Measurements from ENCODE around the gene CALCR.

The CALCR gene

GRCh38 chr7:93574646-93575554 is at the start of gene CALCR:
TSS of gene CALCR (minus strand) at chr7:93574724. CDS start at chr7:93486981, 87,743 bp downstream.
- POLR2A ChIA-PET: no interaction called here
- Histone ChIP-seq H3K9me3 (ENCODE audit: control insufficient read depth, insufficient read depth, low read depth, low read length) (no peaks in the 10 kb centered on the region), H3K27ac (ENCODE audit: extremely low read depth, low read depth, low read length) (no peak within 1 kb of the TSS), H3K4me3 (ENCODE audit: low read depth, low read length) (peak within 1 kb of the TSS; percentile 31), H3K4me1 (ENCODE audit: control insufficient read depth, insufficient read depth, low read length) (no peaks in the 10 kb centered on the region), H3K36me3 (ENCODE audit: control insufficient read depth in 2 of 2, insufficient read depth in 1 of 2, low read length in 2 of 2) (no peaks in the 10 kb centered on the region)
- CTCF ChIA-PET: interaction anchor here (0.5 to 1.2 kb wide), 3 partner anchors 8 to 132 kb away, joined by 3 read pairs; no protein-coding TSS in a partner anchor
- no peak for TF ChIP-seq ZNF530 (tag by site-specific recombination; IDR thresholded peaks at IDR 0.05; ENCODE audit: low read depth)
- TF ChIP-seq ZNF292 (tag by site-specific recombination; IDR thresholded peaks at IDR 0.05; ENCODE audit: borderline replicate concordance, low read depth): no peak
- 0 out of 2 replicates have a peak, but pooled peaks have one; percentile 8 for TF ChIP-seq PRDM10 (tag by site-specific recombination; IDR thresholded peaks at IDR 0.05)
- TF ChIP-seq ZNF558 (tag by site-specific recombination; IDR thresholded peaks at IDR 0.05): no peak
- TF ChIP-seq HOXC10 (CRISPR knock-in tag; IDR thresholded peaks at IDR 0.05): no peak
- no peak for TF ChIP-seq PRDM2 (tag by site-specific recombination; IDR thresholded peaks at IDR 0.05; ENCODE audit: borderline replicate concordance)
- TF ChIP-seq ZNF37A (tag by site-specific recombination; IDR thresholded peaks at IDR 0.05): no peak
- TF ChIP-seq ZNF394 (tag by site-specific recombination; IDR thresholded peaks at IDR 0.05; ENCODE audit: borderline replicate concordance): no peak
- peak; percentile 35; the same call in 1 of the 2 replicates for TF ChIP-seq ZIC2 (tag by site-specific recombination; IDR thresholded peaks at IDR 0.05)
- TF ChIP-seq IKZF3 (tag by site-specific recombination; IDR thresholded peaks at IDR 0.05): no peak
- no peak for TF ChIP-seq ZSCAN16 (tag by site-specific recombination; IDR thresholded peaks at IDR 0.05)
- TF ChIP-seq ZNF785 (tag by site-specific recombination; IDR thresholded peaks at IDR 0.05): no peak
- no peak for TF ChIP-seq ZNF138 (tag by site-specific recombination; IDR thresholded peaks at IDR 0.05; ENCODE audit: borderline replicate concordance)
- no peak for TF ChIP-seq ZNF621 (tag by site-specific recombination; IDR thresholded peaks at IDR 0.05)
- TF ChIP-seq KLF10 (tag by site-specific recombination; IDR thresholded peaks at IDR 0.05): no peak
- no peak for TF ChIP-seq ZNF174 (tag by site-specific recombination; IDR thresholded peaks at IDR 0.05)
- TF ChIP-seq ZNF596 (tag by site-specific recombination; IDR thresholded peaks at IDR 0.05): no peak
- no peak for TF ChIP-seq SP7 (tag by site-specific recombination; IDR thresholded peaks at IDR 0.05)
- TF ChIP-seq MYNN (tag by site-specific recombination; IDR thresholded peaks at IDR 0.05; ENCODE audit: borderline replicate concordance): peak; percentile 73; the same call in 1 of the 2 replicates
- TF ChIP-seq SCRT1 (tag by site-specific recombination; IDR thresholded peaks at IDR 0.05; ENCODE audit: borderline replicate concordance): no peak
- no peak for TF ChIP-seq EGR2 (tag by site-specific recombination; IDR thresholded peaks at IDR 0.05; ENCODE audit: low read depth)
- no peak for TF ChIP-seq ZNF24 (tag by site-specific recombination; IDR thresholded peaks at IDR 0.05)
- no peak for TF ChIP-seq ZNF623 (tag by site-specific recombination; IDR thresholded peaks at IDR 0.05)
- TF ChIP-seq ZBTB26 (tag by site-specific recombination; optimal IDR thresholded peaks at IDR 0.05): peak; percentile 51
- no peak for TF ChIP-seq ZNF501 (tag by site-specific recombination; IDR thresholded peaks at IDR 0.05)
- no peak for TF ChIP-seq ZNF701 (tag by site-specific recombination; IDR thresholded peaks at IDR 0.05)

Measured in HEK293 (cell line).